HG03521 (cell line): ENCODE results near the gene TBC1D14.

Experiments used
- ATAC-seq: cut with Tn5 transposase; IDR thresholded peaks from one replicate; pipeline ENCODE4 v1.9.1; 2021; ENCODE audit warnings: mild to moderate bottlenecking, moderate library complexity; ENCODE audit not compliant: unreplicated experiment

The TBC1D14 gene

DNA sequence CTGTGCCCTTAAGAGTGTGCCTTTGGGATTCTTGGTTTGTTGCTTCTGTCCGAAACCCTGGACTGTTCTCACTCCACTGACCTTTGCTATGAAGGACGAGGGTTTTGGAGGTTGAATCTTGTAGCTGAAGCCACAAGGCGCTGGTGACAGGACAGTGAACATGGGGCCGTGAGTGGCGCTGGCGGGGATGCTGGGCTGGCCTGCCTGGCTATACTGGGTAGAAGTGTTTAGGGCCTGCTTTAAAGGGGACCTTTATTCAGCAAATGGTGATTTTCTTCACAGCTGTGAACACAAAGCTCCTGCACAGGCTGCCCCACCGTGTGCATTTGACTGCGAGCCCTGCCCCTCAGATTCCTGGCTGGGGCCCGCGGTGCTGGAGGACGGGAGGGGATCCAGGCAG lies 106.5 kb downstream of the TBC1D14 start:
- no peak for ATAC-seq

DNA sequence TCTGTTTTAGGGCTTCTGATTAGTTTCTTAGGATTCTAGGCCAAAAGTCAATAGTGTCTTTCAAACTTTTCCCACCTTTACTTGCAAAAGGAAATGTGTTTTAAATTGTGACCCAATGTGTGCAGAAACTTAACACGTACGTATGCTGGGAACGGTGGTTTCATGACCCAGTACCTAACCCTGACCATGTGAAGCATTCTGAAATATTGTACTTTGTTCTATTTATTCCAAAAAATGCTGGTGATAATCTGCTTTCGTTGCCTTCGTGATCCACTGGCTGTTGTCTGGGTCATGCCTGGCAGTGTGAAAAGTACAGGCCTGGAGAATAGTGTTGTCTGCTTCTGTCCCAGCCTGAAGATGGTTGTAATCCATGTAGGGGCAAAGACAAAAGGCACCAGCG lies 106.9 kb downstream of the TBC1D14 start:
- no peak for ATAC-seq

DNA sequence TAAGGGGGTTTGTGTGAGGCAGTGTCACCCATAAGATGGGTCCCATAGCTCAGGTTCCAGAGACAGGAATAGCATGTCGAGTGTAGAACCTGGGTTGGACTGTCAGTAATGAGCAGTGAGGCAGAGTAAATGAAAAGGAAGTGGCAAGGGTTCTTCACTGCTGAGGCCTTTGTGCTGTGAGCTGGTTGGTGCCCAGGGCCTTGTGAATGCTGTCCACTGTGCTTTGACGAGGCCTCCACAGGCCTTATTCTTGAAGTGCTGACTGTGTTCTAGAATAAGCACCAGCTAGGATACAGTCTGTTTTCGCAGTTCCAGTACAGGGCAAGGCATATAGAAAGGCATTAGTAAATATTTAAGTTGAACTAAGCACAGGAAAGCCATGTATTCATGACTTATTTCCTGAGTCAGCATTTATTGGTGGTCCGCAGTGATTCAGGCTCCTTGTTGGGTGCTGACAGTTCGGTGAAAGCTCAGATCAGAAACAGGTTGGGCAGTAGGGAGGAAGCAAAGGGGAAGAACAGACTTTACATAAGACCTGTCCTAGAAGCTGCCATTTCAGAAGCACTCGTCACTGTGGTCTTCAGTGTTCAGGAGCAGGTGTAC lies 107.9 kb downstream of the TBC1D14 start:
- no peak for ATAC-seq

DNA sequence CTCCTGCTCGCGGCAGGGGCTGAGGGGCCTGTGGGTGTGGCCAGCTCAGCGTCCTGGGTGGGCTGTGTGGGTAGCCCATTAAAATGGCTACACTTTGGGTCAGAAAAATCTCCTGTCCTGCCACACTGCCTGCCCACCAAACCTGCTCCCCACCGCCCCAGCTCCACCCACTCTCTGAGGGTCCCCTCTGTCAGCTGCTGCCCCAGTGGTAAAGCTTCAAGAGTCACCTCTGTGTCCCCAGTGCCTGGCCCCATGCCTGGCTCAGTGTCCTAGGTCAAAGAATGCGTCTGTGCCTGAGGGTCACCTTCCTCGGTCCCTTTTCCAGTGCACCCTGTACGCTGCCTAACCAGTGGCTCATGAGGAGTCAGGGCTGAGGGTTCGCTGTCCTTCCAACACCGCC lies 108.7 kb downstream of the TBC1D14 start:
- ATAC-seq = no peak

DNA sequence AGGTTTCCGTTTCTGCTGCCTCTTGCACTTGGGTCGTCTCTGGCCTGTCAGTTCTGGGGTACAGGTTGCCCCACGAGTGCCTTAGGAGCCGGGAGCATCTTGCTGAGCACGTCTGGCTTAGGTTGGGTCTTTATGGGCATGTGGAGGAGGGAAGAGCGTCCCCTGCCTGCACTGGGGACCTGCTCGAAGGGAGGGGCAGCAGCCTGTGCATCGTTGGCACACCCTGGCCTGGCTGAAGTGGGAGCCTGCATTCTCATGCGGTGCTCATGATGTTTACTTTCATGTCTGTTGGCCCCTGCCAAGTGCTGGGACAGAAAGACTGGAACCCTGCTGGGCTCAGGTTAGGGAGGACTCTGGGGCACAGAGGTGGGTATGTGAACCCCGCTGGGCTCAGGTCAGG lies 109.7 kb downstream of the TBC1D14 start:
- no peak for ATAC-seq

DNA sequence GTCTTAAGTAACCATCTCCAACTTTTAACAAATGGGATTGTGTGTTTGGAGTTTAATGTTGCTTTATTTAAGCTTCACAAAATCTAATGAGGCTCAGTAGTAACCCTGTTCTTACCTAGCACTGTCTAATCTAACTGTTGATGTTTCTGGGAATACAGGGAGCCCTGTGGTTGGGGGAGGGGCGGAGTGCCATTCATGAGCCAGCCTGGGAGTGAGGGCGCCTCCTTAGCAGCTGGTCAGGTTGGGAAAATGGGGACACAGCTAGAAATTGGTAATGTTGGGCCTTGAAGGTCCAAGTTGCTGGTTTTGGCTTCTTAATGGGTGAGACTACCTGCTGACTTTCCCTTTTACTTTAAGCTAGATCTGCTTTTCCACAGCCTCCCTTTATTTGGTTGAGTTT lies 110.7 kb downstream of the TBC1D14 start:
- ATAC-seq = no peak

DNA sequence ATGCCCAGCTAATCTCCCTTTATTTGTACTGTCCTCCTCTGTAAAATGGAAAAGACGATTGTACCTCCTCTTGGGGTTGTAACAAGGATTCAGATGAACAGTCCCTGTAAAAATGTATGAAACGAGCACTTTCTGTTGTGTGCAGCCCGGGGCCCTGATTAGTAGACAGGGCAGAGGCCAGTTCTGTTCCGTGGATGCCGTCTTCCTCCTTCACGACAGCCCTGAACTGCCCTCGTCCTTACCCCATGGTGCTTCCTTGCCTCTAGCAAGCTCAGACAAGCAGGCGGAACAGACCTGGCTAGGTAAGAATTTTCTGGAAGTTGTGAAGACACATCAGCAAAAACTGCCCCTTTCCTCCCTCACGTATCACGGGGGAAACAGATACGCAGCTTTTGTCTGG lies 111.2 kb downstream of the TBC1D14 start:
- no peak for ATAC-seq

DNA sequence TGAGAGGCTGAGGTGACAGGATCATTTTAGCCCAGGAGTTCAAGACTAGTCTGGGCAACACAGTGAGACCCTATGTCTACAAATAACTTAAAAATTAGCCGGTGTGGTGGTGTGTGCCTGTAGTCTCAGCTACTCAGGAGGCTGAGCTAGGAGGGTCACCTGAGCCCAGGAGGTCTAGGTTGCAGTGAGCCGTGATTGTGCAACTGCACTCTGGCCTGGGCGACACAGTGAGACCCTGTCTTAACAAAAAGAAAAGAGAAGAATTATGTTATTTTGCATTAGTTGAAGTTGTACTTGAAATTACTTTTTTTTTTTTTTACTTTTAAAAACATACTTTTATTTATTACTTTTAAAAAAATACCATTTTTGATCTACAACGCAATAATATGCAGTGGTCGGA lies 111.7 kb downstream of the TBC1D14 start:
- no peak for ATAC-seq

DNA sequence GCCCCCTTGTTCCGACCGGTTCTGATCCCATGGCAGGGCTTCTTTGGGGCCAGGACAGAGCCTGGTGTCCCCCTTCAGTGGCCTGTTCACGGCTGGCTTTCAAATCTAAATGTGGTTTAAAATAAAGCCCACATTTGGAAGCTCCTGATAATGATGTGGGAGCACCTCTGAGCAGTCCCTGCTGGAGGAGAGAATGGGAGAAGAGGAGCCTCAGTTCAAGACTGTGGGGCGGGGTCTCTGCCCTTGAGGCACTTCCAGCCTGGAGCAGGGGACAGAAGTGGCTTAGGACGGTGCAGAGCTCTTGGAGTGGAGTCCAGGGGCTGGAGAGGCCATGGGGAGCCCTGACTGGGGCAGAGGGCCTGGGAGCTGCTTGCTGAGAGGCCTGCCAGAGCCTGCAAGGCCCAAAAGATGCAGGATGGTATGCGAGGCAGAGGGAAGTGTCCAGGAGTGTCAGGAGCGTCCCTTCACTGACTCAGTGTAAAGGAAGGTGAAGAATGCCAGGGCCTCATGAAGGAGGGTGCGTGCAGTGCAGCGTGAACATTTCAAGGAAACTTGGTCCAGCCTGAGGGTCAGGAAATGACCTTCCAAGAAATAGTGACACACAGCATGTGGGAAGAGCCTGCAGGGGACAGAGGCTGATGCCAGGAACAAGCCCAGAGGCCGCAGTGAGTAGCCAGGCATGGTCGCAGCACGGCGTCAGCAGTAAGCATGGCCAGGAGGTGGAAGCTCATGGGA lies 112.5 kb downstream of the TBC1D14 start:
- no peak for ATAC-seq

DNA sequence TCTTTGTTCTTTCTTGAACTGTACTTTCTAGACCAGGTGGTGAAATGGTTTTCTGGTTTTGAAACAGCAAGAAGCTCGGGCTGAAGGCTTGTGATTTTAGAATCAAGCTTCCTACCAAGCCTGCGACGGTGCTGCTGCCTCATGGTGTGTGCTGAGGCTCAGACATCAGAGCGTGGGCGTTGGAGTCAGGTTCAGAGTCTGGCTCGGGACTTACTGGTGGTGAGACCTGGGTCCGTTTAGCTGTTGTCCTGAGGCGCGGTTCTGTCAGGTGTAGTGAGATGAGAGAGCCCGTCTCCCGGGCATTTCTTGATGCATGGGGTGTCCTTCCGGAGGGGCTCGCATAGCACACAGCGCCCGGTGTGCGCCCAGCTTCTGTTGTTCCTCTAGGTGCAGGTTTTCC lies 113.9 kb downstream of the TBC1D14 start:
- ATAC-seq = no peak

DNA sequence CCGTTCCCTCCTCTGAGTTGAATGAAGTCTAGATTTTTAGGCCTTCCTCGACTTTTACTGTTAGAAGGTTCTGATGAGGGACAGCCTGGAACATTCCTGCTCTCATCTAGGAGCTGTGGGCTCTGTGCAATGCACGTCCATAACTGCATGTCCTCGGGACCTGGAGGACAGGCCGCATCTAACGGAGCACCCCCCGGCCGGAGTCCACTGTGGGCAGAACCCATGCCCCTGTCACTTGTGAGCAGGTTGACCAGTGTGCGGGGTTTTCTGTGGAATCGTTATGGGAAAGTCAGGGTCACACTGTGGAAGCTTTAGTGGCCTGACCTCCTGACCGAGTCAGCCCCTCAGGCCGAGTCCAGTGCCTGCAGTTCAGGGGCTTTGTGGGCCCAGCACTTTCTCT lies 114.3 kb downstream of the TBC1D14 start:
- no peak for ATAC-seq

DNA sequence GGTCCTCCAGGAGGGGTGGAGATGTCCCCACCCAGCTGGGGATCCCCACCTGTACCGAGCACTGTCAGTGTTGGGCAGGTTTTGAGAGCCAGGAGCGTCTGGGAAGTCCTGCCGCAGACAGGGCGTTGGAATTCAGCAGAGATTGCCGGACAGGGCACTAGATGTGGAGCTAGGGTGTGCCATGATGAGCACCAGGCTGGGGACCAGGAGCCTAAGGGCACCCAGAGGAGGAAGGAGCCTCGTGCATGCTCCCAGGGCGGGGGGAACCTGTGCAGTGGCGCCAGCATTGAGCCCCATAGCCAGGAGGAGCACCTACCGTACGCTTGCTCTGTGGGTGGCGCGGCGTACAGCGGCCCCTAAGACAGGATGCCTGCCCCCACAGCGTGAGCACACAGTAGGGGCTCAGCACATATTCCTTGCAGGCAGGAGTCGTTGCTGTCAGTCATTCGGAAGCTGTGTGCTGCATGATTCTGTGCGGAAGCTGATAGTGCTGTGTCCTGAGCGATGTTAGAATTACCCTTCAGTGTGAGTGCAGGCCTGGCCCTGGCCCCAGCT lies 114.8 kb downstream of the TBC1D14 start:
- ATAC-seq = no peak

DNA sequence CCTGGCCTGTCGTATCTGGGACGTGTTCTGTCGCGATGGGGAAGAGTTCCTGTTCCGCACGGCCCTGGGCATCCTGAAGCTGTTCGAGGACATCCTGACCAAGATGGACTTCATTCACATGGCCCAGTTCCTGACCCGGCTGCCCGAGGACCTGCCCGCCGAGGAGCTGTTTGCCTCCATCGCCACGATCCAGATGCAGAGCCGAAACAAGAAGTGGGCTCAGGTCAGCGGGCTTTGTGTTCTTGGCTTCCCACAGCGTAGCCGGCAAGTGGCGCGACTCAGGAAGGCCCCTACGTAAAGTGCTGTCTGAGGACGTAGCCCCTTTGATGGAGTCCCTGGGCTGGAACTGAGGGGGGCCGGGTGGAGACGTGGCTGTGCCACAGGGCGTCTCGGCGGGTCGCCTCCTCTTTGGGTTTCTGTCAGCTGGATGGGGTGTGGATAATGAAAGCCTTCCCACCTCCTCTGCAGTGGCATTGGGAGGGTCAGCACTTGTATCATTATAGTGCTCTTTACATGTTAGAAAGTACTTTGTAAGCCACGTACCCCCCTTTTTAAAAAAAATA lies 115.5 kb downstream of the TBC1D14 start:
- no peak for ATAC-seq

DNA sequence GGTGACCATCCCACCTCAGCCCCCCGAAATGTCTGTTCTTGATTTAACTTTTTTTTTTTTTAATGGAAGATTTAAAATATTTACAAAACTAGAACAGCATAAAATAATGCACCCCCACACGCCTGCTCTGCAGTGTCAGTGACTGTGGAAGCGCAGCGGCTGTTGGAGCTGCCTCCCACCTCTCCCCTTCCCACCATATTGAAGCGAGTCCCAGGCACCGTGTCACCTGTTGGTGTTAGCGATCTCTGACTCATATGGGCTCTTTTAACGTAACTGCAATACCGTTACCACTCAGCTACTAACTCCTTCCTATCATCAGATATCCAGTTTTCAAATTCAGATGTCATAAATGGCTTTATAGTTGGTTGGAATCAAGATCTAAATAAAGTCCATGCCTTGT lies 116.5 kb downstream of the TBC1D14 start:
- no peak for ATAC-seq

DNA sequence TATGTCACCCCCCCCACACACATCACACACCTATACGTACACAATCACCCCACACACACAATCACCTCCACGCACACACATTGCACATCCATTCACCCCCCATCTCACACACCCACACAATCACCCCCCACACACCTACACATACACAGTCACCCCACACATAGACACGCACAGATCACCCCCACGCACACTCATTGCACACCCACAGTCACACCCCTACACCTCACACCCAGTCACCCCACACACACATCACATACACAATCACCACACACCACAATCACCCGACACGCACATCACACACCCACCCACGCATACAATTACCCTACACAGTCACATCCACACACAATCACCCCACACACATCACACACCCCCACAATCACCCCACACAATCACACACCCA lies 117.7 kb downstream of the TBC1D14 start:
- ATAC-seq = no peak

DNA sequence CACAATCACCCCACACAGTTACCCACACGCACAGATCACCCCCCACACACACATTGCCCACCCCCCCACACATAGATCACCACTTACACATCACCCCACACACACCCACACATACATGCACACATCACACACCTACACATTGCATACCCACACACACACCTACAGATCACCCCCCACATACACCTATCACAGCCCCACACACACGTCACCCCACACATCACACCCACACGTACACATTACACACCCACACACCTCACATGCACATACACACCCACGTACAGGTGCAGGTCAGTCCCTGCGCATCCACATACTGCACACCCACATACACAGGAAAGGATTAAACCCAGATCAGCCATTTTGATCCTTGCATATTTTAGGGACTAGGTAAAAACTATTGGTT lies 118.3 kb downstream of the TBC1D14 start:
- ATAC-seq = no peak

DNA sequence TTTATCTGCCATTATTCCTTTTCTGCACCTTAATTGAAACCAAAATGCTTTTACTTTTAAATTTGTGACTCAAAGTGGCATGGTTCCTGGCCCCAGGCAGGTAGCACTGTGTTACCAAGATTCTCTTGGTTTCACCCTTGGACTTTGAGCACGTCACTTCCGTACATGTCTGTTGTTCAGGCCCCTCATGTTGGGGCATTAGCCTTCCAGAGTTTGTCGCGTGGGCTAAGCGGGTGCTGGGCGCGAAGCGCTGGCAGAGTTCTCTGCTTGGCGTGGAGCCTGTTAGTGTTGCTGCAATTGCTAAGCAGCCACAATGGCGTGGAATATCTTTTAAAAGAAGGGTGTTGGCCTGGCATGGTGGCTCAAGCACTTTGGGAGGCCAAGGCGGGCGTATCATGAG lies 119.6 kb downstream of the TBC1D14 start:
- no peak for ATAC-seq

DNA sequence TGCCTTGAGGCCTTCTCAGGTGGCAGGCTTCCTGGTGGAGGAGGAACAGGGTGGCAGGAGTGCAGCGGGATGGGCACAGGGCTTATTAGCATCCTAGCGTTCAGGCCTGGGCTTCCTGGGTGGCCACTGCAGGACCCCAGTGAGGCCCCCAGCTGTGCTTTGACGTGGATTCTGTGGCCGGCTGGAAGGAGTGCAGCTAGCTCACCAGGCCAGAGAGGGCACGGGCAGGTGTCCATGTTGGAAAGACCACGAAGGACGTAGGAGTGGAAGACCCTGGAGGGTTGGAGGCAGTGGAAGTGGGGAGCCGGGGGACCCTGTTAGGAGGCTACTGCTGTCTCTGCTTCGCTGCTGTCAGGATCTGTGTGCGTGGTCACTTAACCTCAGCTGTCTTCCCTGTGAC lies 120.3 kb downstream of the TBC1D14 start:
- no peak for ATAC-seq

DNA sequence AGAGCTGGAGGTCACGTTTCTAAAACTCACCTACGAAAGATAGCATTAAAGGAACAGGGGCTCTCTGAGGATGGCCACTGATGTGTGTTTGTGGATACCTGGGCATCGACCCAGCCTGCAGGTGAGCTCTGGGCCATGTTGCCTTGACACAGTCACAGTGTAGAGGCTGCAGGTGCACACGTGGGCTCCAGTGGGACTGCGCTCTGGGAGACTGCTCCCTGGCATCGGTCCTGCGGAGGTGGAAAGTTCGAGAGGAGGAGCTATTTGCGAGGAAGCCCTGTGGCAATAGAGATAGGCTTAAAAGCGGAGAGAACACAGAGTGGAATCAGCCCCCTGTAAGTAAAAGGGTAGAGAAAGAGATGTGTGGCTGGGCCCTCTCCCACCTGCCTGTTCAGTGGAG lies 121.2 kb downstream of the TBC1D14 start:
- no peak for ATAC-seq

DNA sequence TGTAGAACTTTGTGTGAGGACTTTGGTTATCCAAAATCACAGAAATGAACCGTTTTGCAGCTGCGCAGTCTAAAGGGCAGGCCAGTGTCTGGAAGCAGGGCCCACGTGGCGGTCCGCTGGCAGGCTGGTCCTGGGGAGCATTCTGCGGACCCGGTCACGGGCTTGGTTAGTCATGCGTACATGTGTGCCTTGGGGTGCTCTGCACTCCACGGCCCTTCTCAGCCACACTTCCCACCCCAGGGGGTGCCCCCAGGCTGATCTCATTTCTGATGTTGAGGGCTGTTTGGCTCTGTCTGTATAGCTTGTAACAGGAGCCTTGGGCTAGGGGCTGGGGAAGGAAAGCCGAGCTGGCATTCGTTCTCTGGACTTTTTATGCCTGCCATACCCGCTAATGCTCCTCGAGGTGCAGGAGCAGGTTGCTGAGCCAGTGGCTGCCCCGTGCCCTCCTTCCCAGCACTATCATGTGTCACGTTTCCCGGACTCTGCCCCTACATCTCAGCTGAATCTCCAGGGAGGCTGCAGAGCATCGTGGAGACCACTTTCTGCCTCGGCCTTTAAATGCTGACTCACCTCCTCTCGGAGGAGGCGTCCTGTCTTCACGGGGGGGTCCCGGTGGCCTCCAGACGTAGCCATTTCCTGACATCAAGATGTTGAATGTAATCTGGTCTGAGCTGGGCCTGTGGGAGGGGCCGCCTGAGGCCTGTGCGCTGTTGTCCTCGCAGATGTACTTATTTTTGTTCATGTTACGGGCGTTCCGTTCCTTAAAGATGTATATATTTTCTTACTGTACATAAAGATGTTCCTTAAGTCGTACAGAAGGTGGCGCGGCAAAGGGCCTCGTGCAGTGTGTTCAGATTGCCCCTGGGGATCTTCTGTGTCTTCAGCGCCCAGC lies 122.2 kb downstream of the TBC1D14 start:
- ATAC-seq = no peak

DNA sequence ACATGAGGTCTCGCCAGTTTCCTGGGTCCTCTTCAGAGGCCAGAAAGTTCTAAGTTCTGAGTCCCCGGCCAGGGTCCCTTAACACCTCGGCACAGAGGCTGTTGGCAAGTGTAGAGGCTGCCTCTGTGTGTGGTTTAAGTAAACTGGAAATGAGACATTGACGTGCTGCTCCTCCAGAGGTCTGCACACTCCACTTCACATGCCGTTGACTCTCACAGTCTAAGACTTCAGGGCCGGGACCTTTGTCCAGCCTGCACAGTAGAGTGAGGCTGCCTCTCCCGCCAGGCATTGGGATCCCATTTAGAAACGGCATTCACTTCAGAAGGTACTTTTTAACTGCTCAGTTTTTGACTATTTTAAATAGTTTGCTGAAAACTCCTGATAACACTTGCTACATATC lies 123.0 kb downstream of the TBC1D14 start:
- no peak for ATAC-seq
